NK-92 (cell line): ENCODE data around the gene ZMYND8.
"Not testable (repeated sequence)": the region's sequence is repeated elsewhere in the genome, so short reads cannot be mapped to it uniquely, and the experiment has no call there.

ENCODE experiments used
- DNase-seq: peaks from one replicate; lab custom pipeline; 2025; ENCODE audit not compliant: unreplicated experiment; lab: John Stamatoyannopoulos, UW

ZMYND8 gene

GRCh38 chr20:47290008-47290407 lies 66.5 kb downstream of the ZMYND8 start:
- DNase-seq: no peak

- no peak for DNase-seq
Observed at GRCh38 chr20:47289096-47289495, 67.4 kb downstream of the ZMYND8 start.

GRCh38 chr20:47288530-47288929 lies 68.0 kb downstream of the ZMYND8 start:
- DNase-seq: not testable (repeated sequence)

- DNase-seq: no peak
Observed at GRCh38 chr20:47287609-47288144, 68.8 kb downstream of the ZMYND8 start.

- DNase-seq: no peak
Observed at GRCh38 chr20:47286681-47287080, 69.8 kb downstream of the ZMYND8 start.

- DNase-seq: no peak
Observed at GRCh38 chr20:47285189-47285588, 71.3 kb downstream of the ZMYND8 start.

- no peak for DNase-seq
Observed at GRCh38 chr20:47284373-47284772, 72.1 kb downstream of the ZMYND8 start.

- no peak for DNase-seq
Observed at GRCh38 chr20:47283411-47283810, 73.1 kb downstream of the ZMYND8 start.

GRCh38 chr20:47282864-47283263 lies 73.6 kb downstream of the ZMYND8 start:
- DNase-seq: no peak

GRCh38 chr20:47281376-47281775 lies 75.1 kb downstream of the ZMYND8 start:
- DNase-seq: no peak

- no peak for DNase-seq
Observed at GRCh38 chr20:47280668-47281067, 75.8 kb downstream of the ZMYND8 start.

- DNase-seq: no peak
Observed at GRCh38 chr20:47280228-47280627, 76.3 kb downstream of the ZMYND8 start.

GRCh38 chr20:47278907-47279348 lies 77.6 kb downstream of the ZMYND8 start:
- no peak for DNase-seq

- not testable (repeated sequence) for DNase-seq
Observed at GRCh38 chr20:47277535-47277872, 79.0 kb downstream of the ZMYND8 start.

GRCh38 chr20:47276851-47277534 lies 79.5 kb downstream of the ZMYND8 start:
- DNase-seq: no peak

- no peak for DNase-seq
Observed at GRCh38 chr20:47276251-47276650, 80.2 kb downstream of the ZMYND8 start.

- no peak for DNase-seq
Observed at GRCh38 chr20:47275548-47275947, 81.0 kb downstream of the ZMYND8 start.

- DNase-seq: no peak
Observed at GRCh38 chr20:47274401-47275108, 81.9 kb downstream of the ZMYND8 start.

- no peak for DNase-seq
Observed at GRCh38 chr20:47273591-47274235, 82.8 kb downstream of the ZMYND8 start.

- DNase-seq: no peak
Observed at GRCh38 chr20:47272893-47273590, 83.5 kb downstream of the ZMYND8 start.

- DNase-seq: no peak
Observed at GRCh38 chr20:47271046-47271615, 85.4 kb downstream of the ZMYND8 start.
